ENCODE measurements around the gene PIGR. TPM values are rescaled to one million over a fixed set of nuclear protein-coding genes. Genes with fewer than 3 reads are reported as not detected.

PIGR gene
- total RNA-seq, 2 donors from 2014 or later: 0.05 TPM; not detected in 1

DNA sequence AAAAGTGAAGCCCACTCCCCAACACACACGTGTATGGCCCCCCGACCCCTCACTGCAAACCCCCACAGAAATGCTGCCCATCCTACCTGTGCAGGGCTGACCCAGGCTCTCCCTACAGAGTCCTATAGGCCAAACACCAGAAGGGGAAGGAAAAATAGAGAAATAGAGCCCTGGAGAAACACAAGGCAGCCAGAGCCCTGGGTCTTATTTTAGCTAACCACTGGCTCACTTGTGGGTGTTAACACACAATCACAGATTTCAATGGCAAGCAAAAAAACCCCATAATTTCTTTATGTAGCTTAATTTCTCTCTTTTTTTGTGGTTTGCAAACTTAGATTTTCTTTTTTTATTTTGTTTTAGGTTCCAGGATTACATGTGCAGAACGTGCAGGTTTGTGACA is 989 bp upstream of the PIGR start:
- DNase-seq (ENCODE audit: low spot score in 2 of 2) (no peak), ATAC-seq (no peak)
- H3K36me3 Mint-ChIP-seq: no peaks in the 10 kb centered on the region
- no peaks in the 10 kb centered on the region for H3K9me3 Mint-ChIP-seq
- no peak overlapping the region for H3K27ac Mint-ChIP-seq

DNA sequence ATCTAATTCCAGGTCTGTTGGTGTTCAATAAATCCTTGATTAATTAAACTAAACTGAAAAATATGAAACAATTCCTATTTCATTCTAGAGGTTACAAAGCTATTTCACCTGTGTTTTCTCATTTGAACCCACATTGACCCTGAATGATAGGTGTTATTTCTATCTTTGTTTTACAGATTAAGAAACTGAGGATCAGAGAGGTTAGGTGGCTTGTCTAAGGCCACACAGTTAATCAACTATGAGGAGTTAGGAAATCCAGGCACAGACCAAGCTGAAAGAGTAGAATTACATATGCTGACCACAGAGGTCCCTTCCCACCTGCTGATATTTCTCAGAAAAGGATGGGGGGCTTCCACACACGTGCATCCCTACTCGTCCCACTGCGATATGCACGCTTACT is 487 bp downstream of the PIGR start:
- ATAC-seq: no peak
- no peak overlapping the region for H3K27ac Mint-ChIP-seq
- no peaks in the 10 kb centered on the region for H3K9me3 Mint-ChIP-seq
- DNase-seq (ENCODE audit: low spot score in 2 of 2): no peak
- no peaks in the 10 kb centered on the region for H3K36me3 Mint-ChIP-seq

DNA sequence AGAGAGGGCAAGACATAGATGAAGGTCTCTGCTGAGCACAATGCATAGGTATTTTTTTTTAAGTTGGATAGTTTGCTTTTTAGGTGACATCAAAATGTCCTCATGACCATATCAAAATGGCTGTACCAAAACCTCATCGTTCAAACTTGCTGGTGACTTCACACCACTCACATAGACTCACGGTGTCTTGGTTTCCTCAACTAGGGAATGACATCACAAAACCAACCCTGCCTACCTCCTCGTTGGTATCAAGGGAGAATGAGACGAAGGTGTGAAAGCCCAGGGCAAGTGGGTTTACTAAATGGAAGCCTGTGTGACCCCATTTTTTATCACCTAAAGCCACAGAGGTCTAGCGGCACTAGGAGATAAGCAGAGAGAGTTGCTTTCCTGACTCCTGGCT is 1.6 kb downstream of the PIGR start:
- Mint-ChIP-seq H3K9me3 (no peaks in the 10 kb centered on the region), H3K27ac (no peak overlapping the region), H3K36me3 (no peaks in the 10 kb centered on the region)
- no peak for DNase-seq (ENCODE audit: low spot score in 2 of 2)
- ATAC-seq: no peak

DNA sequence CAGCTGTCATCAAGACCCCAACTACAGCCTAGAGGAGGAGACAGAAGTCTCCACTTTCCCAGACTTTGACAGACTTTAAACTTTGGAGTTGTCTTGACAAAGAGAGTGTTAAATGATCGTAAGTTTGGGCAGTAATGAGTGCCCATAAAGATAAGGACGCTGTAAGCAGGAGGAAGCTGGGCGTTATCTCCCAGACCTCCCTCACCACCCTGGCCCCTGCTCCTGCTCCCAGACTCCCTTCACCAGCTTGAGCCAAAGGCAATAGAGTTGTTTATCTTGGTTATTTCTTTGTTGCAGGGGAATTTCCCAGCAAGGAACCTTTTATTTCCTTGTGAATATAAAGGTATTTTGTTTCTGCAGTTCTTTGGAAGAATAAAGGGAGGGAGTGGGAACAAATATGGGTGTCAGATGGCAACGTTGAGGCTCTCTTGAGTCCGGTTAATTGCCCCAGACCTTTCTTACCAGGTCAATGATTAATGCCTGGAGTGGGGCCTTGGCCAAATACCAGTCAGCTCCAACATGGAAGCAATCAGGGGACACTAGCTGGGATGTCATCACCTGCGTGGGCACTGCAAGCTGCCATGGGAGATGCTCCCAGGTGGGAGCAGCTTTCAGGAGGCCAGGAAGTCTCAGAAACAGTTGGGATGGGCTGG is 4.4 kb downstream of the PIGR start:
- H3K27ac Mint-ChIP-seq: no peak overlapping the region
- DNase-seq (ENCODE audit: low spot score in 2 of 2): no peak
- H3K9me3 Mint-ChIP-seq: no peaks in the 10 kb centered on the region
- no peak for ATAC-seq
- no peaks in the 10 kb centered on the region for H3K36me3 Mint-ChIP-seq

DNA sequence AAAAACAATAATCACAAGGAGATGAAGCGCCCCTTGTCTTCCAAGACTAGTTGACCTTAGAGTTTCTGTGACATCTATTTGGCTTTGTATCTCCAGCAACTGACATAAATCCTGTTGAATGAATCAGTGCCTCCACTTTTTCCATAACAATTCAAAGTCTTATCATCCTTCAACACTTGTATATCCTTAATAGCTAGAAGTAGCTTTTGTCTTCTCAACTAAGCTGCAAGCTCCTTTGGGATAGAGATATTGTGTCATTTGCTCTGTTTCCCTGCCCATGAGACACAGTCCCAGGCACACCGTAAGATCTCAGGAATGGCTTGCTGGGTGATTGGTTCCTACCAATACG is 5.7 kb downstream of the PIGR start:
- no peak for DNase-seq (ENCODE audit: low spot score in 2 of 2)
- no peaks in the 10 kb centered on the region for H3K36me3 Mint-ChIP-seq

DNA sequence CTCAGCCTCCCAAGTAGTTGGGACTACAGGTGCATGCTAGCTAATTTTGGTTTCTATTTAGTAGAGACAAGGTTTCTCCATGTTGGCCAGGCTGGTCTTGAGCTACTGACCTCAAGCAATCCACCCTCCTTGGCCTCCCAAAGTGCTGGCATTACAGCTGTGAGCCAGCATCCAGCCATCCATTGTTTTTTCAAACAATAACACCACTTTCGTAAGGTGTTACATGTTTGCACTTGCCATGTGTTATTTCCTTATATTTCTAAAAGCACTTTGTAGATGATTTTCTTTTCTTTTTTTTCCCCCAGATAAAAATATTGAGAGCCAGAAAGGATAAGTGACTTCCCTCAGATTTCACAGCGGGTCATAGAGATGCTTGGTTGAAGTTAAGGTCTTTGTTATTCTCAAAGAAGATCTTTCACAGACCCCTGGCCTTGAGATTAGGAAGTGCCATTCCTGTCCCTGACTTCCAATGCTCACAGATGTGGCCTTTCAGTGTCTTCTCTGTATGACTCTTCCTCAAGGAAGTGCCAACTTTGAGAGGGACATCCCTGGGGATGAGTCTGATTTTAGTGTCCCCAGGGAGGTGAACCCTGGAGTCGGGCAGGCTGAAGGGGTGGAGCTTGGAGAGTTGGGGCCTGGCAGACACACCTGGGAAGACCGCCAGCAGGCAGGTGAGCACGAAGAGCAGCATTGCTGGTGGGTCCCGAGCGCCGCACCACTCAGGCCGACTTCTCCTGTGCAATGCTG is 6.3 kb downstream of the PIGR start:
- Mint-ChIP-seq H3K9me3 (no peaks in the 10 kb centered on the region), H3K36me3 (no peaks in the 10 kb centered on the region), H3K27ac (peak overlapping the region in 1 of 2 donors; percentile 7)
- ATAC-seq (no peak), DNase-seq (ENCODE audit: low spot score in 2 of 2) (no peak)

More for the DNA sequence above, 5.7 kb downstream of the PIGR start:
- H3K27ac Mint-ChIP-seq: no peak overlapping the region
- no peaks in the 10 kb centered on the region for H3K9me3 Mint-ChIP-seq
- ATAC-seq: no peak

DNA sequence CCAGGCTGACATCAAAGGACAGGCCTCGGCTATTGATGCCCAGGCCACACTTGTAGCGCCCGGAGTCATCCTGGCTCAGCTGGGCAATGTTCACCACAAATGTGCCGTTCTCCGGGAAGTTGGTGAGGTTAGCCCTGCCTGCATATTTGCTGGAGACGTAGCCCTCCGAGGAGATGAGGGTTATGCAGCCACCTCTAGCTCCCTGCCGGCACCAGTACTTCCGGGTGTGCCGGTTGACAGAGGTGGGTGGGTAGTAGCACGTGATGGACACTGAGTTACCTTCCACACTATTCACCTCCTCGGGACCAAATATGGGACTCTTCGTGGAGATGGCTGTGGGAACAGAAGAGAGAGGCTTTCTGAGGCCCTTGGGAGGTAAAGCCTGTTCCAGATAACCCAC is 7.1 kb downstream of the PIGR start:
- ATAC-seq (no peak), DNase-seq (ENCODE audit: low spot score in 2 of 2) (no peak)
- no peaks in the 10 kb centered on the region for H3K9me3 Mint-ChIP-seq
- H3K36me3 Mint-ChIP-seq: no peaks in the 10 kb centered on the region
- peak overlapping the region in 1 of 2 donors; percentile 65 for H3K27ac Mint-ChIP-seq

DNA sequence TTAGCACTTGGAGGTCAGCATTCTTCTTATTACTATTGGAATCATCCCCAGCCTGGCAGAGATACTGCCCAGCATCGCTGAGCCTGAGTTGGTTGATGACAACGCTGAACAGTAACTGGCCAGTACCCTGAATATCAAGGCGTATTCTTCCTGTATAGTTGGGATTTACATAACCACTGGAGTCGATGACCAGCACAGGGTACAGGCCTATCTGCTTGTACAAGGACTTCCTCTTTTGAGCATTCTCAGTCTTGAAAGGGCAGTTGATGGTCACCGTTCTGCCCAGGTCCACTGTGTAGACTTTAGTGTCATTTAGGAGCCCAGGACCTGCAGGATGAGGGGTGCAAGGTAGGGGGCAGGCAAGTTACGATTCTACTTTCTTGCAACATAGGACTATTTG is 8.8 kb downstream of the PIGR start:
- H3K36me3 Mint-ChIP-seq: no peaks in the 10 kb centered on the region
- no peak for ATAC-seq
- H3K27ac Mint-ChIP-seq: no peak overlapping the region
- DNase-seq (ENCODE audit: low spot score in 2 of 2): no peak
- no peaks in the 10 kb centered on the region for H3K9me3 Mint-ChIP-seq

DNA sequence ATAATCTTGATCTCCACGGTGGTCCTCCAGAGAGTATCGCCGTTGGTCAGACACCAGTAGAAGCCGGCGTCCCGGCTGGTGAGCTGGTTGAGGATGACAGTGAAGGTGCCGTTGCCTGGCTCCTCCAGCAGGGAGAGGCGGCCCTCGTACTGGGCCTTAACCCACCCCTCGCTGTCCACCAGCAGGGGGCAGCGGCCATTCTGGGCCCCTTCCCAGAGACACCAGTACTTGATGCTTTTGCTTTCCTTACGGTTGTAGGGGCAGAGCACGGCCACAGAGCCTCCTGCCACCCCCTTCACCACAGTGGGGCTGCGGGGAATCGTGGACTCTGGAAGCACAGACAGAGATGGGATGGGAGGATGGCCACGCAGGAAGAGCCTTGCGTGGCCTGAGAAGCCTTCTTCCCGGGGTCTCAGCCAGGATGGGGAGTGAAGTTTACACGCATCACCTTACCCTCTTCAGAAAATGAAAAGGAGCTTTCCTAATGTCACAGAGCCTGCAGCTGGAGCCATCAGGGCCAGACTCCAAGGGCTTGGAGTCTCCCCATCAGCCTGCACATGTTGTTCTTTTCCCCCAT is 10.7 kb downstream of the PIGR start:
- no peaks in the 10 kb centered on the region for H3K9me3 Mint-ChIP-seq
- no peaks in the 10 kb centered on the region for H3K36me3 Mint-ChIP-seq
- DNase-seq (ENCODE audit: low spot score in 2 of 2) (peak in 1 of 2 donors; percentile 76), ATAC-seq (peak; percentile 55 to 87)
- no peak overlapping the region for H3K27ac Mint-ChIP-seq

DNA sequence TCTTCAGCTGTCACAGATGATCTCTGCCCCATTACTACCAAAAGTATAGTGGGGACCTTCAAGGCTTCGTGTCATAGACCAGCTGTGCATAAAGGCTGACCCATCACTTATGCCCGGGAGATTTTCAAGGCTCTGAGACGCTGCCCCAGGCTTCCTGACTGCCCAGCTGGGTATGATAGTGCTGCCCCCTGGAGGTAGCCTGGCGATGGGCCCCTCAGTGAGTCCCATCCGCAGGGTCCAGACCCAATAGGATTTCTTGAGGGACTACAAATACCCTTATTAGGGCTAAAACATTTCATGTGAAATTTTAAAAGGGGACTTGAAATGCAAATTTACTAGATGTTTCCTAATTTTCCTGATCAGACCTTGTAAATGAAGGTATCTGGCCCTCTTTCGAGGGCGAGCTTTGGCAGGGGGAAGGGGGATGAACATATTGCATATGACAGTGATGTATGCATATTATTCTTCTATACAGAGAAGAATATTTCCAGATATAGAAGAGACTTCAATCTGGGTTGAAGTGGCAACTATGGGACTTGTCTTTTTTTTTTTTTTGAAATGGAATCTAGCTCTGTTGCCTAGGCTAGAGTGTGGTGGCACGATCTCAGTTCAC is 12.8 kb downstream of the PIGR start:
- Mint-ChIP-seq H3K36me3 (no peaks in the 10 kb centered on the region), H3K27ac (no peak overlapping the region), H3K9me3 (no peaks in the 10 kb centered on the region)
- ATAC-seq: peak; percentile 65 to 78
- peak; percentile 66 to 80 for DNase-seq (ENCODE audit: low spot score in 2 of 2)

DNA sequence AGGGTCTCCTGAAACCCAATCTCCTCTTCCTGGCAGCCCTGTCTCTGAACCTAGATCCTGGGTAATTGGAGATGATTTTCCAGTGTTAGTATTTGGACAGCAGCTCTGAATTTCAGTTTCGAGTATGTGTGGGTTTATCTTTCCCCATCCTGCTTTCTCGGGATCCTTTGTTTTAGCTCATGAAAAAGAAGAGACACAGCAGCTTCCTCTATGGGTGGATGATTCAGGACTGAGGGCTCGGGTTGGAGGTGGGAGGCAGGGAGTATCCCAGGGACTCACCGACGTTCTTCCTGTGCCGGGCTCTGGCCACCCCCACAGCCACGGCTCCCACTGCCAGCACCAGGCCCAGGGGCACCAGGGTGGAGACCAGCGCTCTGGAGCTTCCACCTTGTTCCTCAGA is 14.1 kb downstream of the PIGR start:
- no peaks in the 10 kb centered on the region for H3K9me3 Mint-ChIP-seq
- ATAC-seq: no peak
- no peak for DNase-seq (ENCODE audit: low spot score in 2 of 2)
- no peak overlapping the region for H3K27ac Mint-ChIP-seq
- H3K36me3 Mint-ChIP-seq: no peaks in the 10 kb centered on the region

DNA sequence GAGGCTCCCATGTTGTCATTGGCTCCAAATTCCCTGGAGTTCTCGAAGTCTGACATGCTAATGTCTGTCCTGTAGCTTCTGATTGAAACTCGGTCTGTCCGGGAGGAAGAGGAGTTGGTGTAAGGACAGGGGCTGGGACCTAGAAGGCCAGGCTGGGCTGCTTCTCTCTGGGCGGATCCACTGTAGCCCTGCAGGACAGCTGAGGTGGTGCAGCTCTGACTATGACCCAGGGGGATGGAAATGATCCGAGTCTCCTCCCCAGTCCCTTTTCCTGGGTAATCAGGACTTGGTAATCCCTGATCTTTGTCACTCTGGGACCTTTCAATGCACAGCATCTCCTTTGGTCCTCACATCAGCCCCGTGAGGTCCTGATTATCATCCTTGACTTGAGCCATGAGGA is 14.6 kb downstream of the PIGR start:
- DNase-seq (ENCODE audit: low spot score in 2 of 2) (no peak), ATAC-seq (no peak)
- Mint-ChIP-seq H3K9me3 (no peaks in the 10 kb centered on the region), H3K36me3 (no peaks in the 10 kb centered on the region), H3K27ac (peak overlapping the region in 1 of 2 donors; percentile 29)

DNA sequence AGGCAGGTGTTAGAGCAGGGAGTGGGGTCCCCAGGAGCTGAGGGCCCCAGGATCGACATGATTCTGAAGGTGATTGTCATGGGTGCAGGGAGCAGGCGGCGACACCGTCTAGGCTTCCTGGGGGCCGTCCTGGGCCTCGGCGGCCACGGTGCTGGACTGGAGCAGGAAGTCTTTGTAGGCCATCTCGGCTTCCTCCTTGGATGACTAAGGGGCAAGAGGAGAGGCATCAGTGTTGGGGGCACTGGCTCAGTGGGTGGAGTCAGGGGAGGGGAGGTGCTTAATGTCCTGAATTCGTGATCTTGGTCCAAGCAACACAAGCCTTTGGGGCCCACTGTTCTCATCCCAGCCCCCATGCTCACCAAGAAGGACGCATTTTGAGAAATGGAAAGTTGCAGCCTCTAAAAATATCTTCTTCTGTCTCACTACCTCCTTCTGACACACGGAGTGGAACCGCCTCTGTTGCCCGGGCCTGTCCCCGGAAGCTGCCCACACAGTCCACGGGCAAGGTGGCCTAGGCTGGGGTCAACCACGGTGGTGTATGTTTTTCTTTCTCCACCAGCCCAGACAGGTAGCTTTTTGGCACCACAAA is 16.0 kb downstream of the PIGR start:
- Mint-ChIP-seq H3K9me3 (no peaks in the 10 kb centered on the region), H3K36me3 (no peaks in the 10 kb centered on the region), H3K27ac (peak overlapping the region; percentile 72 to 93)
- ATAC-seq (peak; percentile 20 to 78), DNase-seq (ENCODE audit: low spot score in 2 of 2) (no peak)

DNA sequence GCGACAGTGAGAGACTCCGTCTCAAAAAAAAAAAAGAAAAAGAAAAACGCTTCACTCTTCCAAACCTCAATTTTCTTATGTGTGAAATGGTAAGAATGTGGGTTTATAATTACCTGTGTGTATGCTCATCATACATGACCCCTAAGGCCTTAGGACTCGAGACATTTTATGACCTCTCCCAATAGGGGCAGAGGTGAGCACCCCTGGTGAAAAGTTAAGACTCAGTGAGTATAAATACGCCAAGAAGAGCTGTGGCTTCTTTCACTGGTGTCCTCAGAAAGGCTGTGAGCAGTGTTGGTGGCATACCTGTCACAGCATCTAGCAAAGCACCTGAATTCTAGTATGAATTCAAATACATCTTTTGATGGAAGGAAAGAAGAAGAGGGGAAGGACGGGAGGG is 16.7 kb downstream of the PIGR start:
- no peak for DNase-seq (ENCODE audit: low spot score in 2 of 2)
- Mint-ChIP-seq H3K27ac (peak overlapping the region; percentile 73 to 93), H3K9me3 (no peaks in the 10 kb centered on the region), H3K36me3 (no peaks in the 10 kb centered on the region)
- ATAC-seq: no peak

DNA sequence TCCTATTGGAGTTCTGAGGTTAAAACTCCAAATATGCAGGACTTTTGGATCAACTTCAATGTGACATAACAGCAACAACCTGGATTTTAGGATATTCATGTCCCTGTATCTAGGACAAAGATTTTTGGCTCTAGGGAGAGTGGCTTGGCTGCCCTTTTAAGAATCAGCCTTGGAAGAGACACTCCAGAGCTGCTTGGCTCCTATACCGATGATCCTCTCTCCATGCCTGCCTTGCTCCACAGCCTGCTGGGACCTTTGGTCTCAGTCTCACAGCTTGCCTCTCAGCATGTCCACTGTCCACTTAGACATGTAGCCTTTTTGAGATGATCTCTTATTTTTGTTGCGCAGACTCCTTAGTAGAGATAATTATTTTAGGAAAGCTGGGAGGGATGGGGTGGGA is 20.0 kb downstream of the PIGR start:
- ATAC-seq (no peak), DNase-seq (ENCODE audit: low spot score in 2 of 2) (no peak)
- Mint-ChIP-seq H3K9me3 (no peaks in the 10 kb centered on the region), H3K27ac (no peak overlapping the region), H3K36me3 (no peaks in the 10 kb centered on the region)

DNA sequence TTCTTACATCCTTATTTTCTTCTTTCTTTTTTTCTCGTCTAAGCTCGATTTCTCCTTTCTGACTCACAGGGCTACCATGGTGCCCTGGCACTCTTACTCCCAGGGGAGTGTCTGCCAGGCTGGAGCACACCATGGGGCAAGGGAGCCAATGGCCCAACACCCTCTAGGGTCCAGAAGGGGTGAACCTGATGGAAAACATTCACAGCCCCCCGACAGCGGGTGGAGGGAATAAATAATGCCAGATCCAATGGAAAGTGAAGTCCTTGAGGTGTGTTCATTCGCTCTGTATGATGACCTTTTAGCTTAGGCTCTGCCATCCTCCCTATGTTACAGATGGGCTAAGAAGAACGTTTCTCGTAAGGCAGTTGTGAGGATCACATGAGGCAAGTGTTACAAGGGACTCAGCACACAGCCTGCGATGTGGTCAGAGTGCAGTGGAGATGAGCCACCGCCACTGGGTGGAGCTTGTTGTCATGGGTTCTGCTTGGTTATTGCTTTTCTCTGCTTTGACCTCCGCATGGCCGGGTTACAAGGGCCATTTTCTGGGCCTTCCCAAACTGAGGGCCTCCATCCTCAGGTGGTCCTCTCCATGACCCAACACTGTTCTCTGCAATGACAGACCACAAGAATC is 21.0 kb downstream of the PIGR start:
- Mint-ChIP-seq H3K9me3 (no peaks in the 10 kb centered on the region), H3K36me3 (peaks cover 5 to 9% of the 10 kb centered on the region in 2 donors), H3K27ac (no peak overlapping the region)
- peak; percentile 61 to 71 for ATAC-seq
- DNase-seq (ENCODE audit: low spot score in 2 of 2): peak; percentile 57 to 64
